K562 (cell line): ENCODE data around the gene GEMIN7. TPM values are rescaled to one million over a fixed set of nuclear protein-coding genes. Genes with fewer than 3 reads are reported as not detected.

Experiments used
- ATAC-seq: fragments of 200-7000 bp; cut with Tn5 transposase; 3 replicates; pipeline ENCODE4 v1.9.1; 2020; ENCODE audit warnings: moderate library complexity
- BruUV-seq: library from RNA; stranded (reverse); fragments of 400-500 nt; replicated peaks from 2 replicates; lab custom pipeline; 2021; lab: Mats Ljungman, UMichigan
- CTCF ChIA-PET: fragments of 300-600 bp; formaldehyde crosslinking; extraction: SDS; loops from one replicate; lab custom pipeline; 2021; ENCODE audit warnings: low intra/inter-chr PET ratio; lab: Yijun Ruan, JAX
- POLR2A ChIA-PET: fragments of 300-600, 350-650 bp; sonication (Branson Sonifier 250); formaldehyde crosslinking; extraction: SDS; loops from one replicate; lab custom pipeline; 2021; ENCODE audit warnings: antibody characterized with exemption, inconsistent platforms; lab: Yijun Ruan, JAX
- DNase-seq, 4 experiments: peaks; one replicate each; pipeline versions ENCODE4 v3.0.0 to v3.0.0-alpha.2; 2011 to 2018; ENCODE audit warnings: low spot score in 3 of 4, mixed read lengths in 3 of 4; ENCODE audit errors: extremely low read depth in 1 of 4
- FAIRE-seq: peaks from 2 replicates; lab custom pipeline; 2011; peaks lifted over from hg19 to GRCh38; lab: Jason Lieb, UNC
- H2AFZ ChIP-seq: 2 replicates; pipeline ENCODE4 v1.6.0; 2011; ENCODE audit warnings: low read depth, low read length, control low read depth, inconsistent platforms
- H3K27ac ChIP-seq: fragments of 200-600 bp; 3 replicates; pipeline ENCODE4 v1.8.0; 2011; ENCODE audit warnings: low read depth, mild to moderate bottlenecking, control low read depth, inconsistent platforms, low read length, moderate library complexity, mixed read lengths; ENCODE audit errors: extremely low read depth
- H3K27me3 ChIP-seq, 2 experiments: fragments of 300-600 bp in 1 of 2; 2 replicates in 1 of 2; 3 replicates in 1 of 2; pipeline versions ENCODE4 v1.6.0 to v1.8.0; 2011; ENCODE audit warnings: inconsistent platforms in 2 of 2, low read length in 2 of 2, mild to moderate bottlenecking in 1 of 2, mixed read lengths in 1 of 2, moderate library complexity in 1 of 2; ENCODE audit not compliant: control insufficient read depth in 2 of 2, insufficient read depth in 2 of 2
- H3K36me3 ChIP-seq: fragments of 300-600 bp; 3 replicates; pipeline ENCODE4 v1.8.0; 2011; ENCODE audit warnings: mild to moderate bottlenecking, low read length, inconsistent platforms; ENCODE audit not compliant: control insufficient read depth, insufficient read depth
- H3K4me1 ChIP-seq, 2 experiments: fragments of 200-600 bp in 1 of 2; replicated peaks in 1 of 2; 2 replicates in 1 of 2; 3 replicates in 1 of 2; pipeline versions ENCODE4 v1.5.1 to v1.8.0; 2011; ENCODE audit warnings: inconsistent platforms in 2 of 2, low read length in 2 of 2, mild to moderate bottlenecking in 1 of 2, mixed read lengths in 1 of 2, moderate library complexity in 1 of 2; ENCODE audit not compliant: control insufficient read depth in 2 of 2, insufficient read depth in 2 of 2
- H3K4me2 ChIP-seq: 2 replicates; pipeline ENCODE4 v1.6.1; 2011; ENCODE audit warnings: low read length, control low read depth, inconsistent platforms, mixed read lengths; ENCODE audit not compliant: insufficient read depth
- H3K4me3 ChIP-seq: fragments of 200-600 bp; sonication (generic), shearing (Covaris generic); 2 replicates; pipeline ENCODE4 v1.5.1; 2016; ENCODE audit warnings: control low read depth, inconsistent platforms
- H3K79me2 ChIP-seq: fragments of 200-600 bp; 3 replicates; pipeline ENCODE4 v1.8.0; 2011; ENCODE audit warnings: low read length, inconsistent platforms; ENCODE audit not compliant: control insufficient read depth, insufficient read depth
- H3K9ac ChIP-seq, 2 experiments: 2 replicates each; pipeline versions ENCODE4 v1.6.0 to v1.6.1; 2011; ENCODE audit warnings: low read depth in 2 of 2, low read length in 2 of 2, control low read depth in 1 of 2, inconsistent platforms in 1 of 2, mild to moderate bottlenecking in 1 of 2, mixed read lengths in 1 of 2; ENCODE audit not compliant: insufficient read depth in 1 of 2
- H3K9me1 ChIP-seq: one replicate; pipeline ENCODE4 v1.6.0; 2011; ENCODE audit warnings: inconsistent platforms, mild to moderate bottlenecking, low read length, moderate library complexity; ENCODE audit not compliant: control insufficient read depth, insufficient read depth
- H3K9me3 ChIP-seq: replicated peaks from 2 replicates; pipeline ENCODE4 v1.5.1; 2011; ENCODE audit warnings: low read depth, low read length, inconsistent platforms; ENCODE audit not compliant: control insufficient read depth, insufficient read depth
- H4K20me1 ChIP-seq: replicated peaks from 2 replicates; pipeline ENCODE4 v1.6.1; 2011; ENCODE audit warnings: low read length, inconsistent platforms, mixed read lengths; ENCODE audit not compliant: control insufficient read depth, insufficient read depth
- LCOR ChIP-seq: sonication (generic); formaldehyde crosslinking; IDR thresholded peaks from 2 replicates; pipeline ENCODE4 v1.8.0; 2022; ENCODE audit warnings: mild to moderate bottlenecking, missing genetic modification reagents
- PCBP2 ChIP-seq: fragments of 200-400 bp; formaldehyde crosslinking; IDR thresholded peaks from 2 replicates; pipeline ENCODE4 v1.6.1; 2018; ENCODE audit warnings: low read length, low read depth, mild to moderate bottlenecking, moderate library complexity; ENCODE audit not compliant: poor library complexity, severe bottlenecking
- POLR3A ChIP-seq: IDR thresholded peaks from 2 replicates; pipeline ENCODE4 v1.6.1; 2011; ENCODE audit warnings: borderline replicate concordance, mild to moderate bottlenecking, moderate library complexity; ENCODE audit not compliant: insufficient read length, insufficient read depth; ENCODE audit errors: extremely low read depth
- ZBED1 ChIP-seq: IDR thresholded peaks from 2 replicates; pipeline ENCODE4 v1.6.1; 2014
- ZNF175 ChIP-seq: fragments of 200-800 bp; sonication (Bioruptor generic); IDR thresholded peaks from 2 replicates; pipeline ENCODE4 v1.6.1; 2016; ENCODE audit warnings: low read depth, mild to moderate bottlenecking, missing genetic modification characterization, missing compliant biosample characterization
- ZNF311 ChIP-seq: fragments of 250-450 bp; sonication (Bioruptor Pico); IDR thresholded peaks from 2 replicates; pipeline ENCODE4 v1.4.0; 2020; ENCODE audit warnings: mild to moderate bottlenecking, moderate library complexity
- ZNF512 ChIP-seq: IDR thresholded peaks from 2 replicates; pipeline ENCODE4 v1.6.1; 2016; ENCODE audit warnings: missing genetic modification characterization, missing compliant biosample characterization
- WGBS: fragments of 100-300 bp; shearing (Covaris generic); methylation state at CpG from one replicate; pipeline ENCODE4 v1.1.6; 2016; ENCODE audit warnings: low coverage, mixed read lengths; ENCODE audit not compliant: insufficient coverage; ENCODE audit errors: missing lambda C conversion rate; 5-methylcytosine and 5-hydroxymethylcytosine counted together
- in situ Hi-C: fragments of 300-500 bp; cut with MboI; formaldehyde crosslinking; loops from 4 replicates; pipeline ENCODE4 v1.15.0; 2018; ENCODE audit warnings: inconsistent platforms, mixed read lengths
- intact Hi-C: fragments of 100-400 bp; cut with micrococcal nuclease; formaldehyde crosslinking; loops from 2 replicates; pipeline ENCODE4 v1.14.2; 2022
- polyA plus RNA-seq, 8 experiments: library from polyadenylated mRNA; depleted of rRNA in 4 of 8; stranded (reverse) in 5 of 8; unstranded in 3 of 8; fragments of >200 nt; fragmentation: Nextera tagmentation in 2 of 8; fragmentation: Illumina TruSeq in 1 of 8; extraction: Ambion mirVana in 2 of 8; extraction: Trizol in 1 of 8; gene quantifications; 2 replicates each; pipeline versions ENCODE4 v1.2.1 to v1.2.3, GENCODE V29; 2011 to 2014; ENCODE audit warnings: inconsistent platforms in 1 of 8, missing spikeins in 1 of 8
- total RNA-seq, 7 experiments: library from RNA; depleted of rRNA in 6 of 7; stranded (reverse); fragments of >200 nt in 6 of 7; fragmentation: Illumina TruSeq in 2 of 7; extraction: Trizol in 2 of 7; gene quantifications; 2 replicates each; pipeline versions ENCODE4 v1.2.1 to v1.2.3, GENCODE V29; 2011 to 2021; ENCODE audit warnings: low replicate concordance in 1 of 7
- TF ChIP-seq, protein P1 (sequence below): fragments of 250-450 bp; sonication (Bioruptor Pico); IDR thresholded peaks from 2 replicates; pipeline ENCODE4 v1.8.0; 2022; ENCODE audit warnings: inconsistent platforms

The GEMIN7 gene
- total and polyA plus RNA-seq, 9 of the 15 experiments (the other 6 are each of a cell fraction or from before 2014, with no cell fraction given) = 23.1 to 124 (median 54.9) TPM

GRCh38 chr19:45139286-45140143 lies 60.5 kb downstream of the GEMIN7 start:
- no peak for TF ChIP-seq LCOR (CRISPR knock-in tag)
- TF ChIP-seq, protein P1, sequence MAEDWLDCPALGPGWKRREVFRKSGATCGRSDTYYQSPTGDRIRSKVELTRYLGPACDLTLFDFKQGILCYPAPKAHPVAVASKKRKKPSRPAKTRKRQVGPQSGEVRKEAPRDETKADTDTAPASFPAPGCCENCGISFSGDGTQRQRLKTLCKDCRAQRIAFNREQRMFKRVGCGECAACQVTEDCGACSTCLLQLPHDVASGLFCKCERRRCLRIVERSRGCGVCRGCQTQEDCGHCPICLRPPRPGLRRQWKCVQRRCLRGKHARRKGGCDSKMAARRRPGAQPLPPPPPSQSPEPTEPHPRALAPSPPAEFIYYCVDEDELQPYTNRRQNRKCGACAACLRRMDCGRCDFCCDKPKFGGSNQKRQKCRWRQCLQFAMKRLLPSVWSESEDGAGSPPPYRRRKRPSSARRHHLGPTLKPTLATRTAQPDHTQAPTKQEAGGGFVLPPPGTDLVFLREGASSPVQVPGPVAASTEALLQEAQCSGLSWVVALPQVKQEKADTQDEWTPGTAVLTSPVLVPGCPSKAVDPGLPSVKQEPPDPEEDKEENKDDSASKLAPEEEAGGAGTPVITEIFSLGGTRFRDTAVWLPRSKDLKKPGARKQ = no peak
- no peak for TF ChIP-seq POLR3A
- no peak for TF ChIP-seq ZBED1
- TF ChIP-seq PCBP2 = no peak
- no peak for TF ChIP-seq ZNF175 (CRISPR knock-in tag)
- TF ChIP-seq ZNF311 = no peak
- no peak for TF ChIP-seq ZNF512 (tag)
- H3K36me3 ChIP-seq = peaks cover 42% of the 10 kb centered on the region; the same call in 1 of the 3 replicates
- WGBS = 95% methylated on average over 18 of the region's 24 CpGs
- H3K4me2 ChIP-seq = no peak overlapping the region
- no peak overlapping the region for H2AFZ ChIP-seq
- H3K9me3 ChIP-seq = no peaks in the 10 kb centered on the region
- H4K20me1 ChIP-seq = peaks cover 6% of the 10 kb centered on the region
- ChIA-PET CTCF (no interaction called here), POLR2A (interaction anchor here (0.6 kb wide), 1 partner anchor 27 kb away, joined by 3 read pairs; no protein-coding TSS in a partner anchor)
- H3K4me1 ChIP-seq = peaks cover 0 to 52% of the 10 kb centered on the region in 2 experiments; a peak in 3 of 5 replicates
- no TSS peak for BruUV-seq
- in situ Hi-C loops = no loop called here
- no peak for FAIRE-seq
- H3K27me3 ChIP-seq = no peaks in the 10 kb centered on the region
- H3K79me2 ChIP-seq = peaks cover 14% of the 10 kb centered on the region
- peak overlapping the region in 1 of 2 experiments; percentile 43; a peak in 1 of 4 replicates for H3K9ac ChIP-seq
- no peak for ATAC-seq
- intact Hi-C loops = no loop called here
- H3K9me1 ChIP-seq = no peaks in the 10 kb centered on the region
- H3K4me3 ChIP-seq = no peak overlapping the region
- DNase-seq = no peak
- H3K27ac ChIP-seq = no peak overlapping the region
